ENCODE measurements around the gene TERB2.
"Not testable (repeated sequence)": the region's sequence is repeated elsewhere in the genome, so short reads cannot be mapped to it uniquely, and the experiment has no call there.

The TERB2 gene, protein sequence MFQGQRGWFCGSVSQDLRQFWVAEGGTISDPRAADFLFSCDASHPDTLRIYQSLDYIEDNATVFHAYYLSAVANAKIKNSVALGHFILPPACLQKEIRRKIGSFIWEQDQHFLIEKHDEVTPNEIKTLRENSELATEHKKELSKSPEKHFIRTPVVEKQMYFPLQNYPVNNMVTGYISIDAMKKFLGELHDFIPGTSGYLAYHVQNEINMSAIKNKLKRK

DNA sequence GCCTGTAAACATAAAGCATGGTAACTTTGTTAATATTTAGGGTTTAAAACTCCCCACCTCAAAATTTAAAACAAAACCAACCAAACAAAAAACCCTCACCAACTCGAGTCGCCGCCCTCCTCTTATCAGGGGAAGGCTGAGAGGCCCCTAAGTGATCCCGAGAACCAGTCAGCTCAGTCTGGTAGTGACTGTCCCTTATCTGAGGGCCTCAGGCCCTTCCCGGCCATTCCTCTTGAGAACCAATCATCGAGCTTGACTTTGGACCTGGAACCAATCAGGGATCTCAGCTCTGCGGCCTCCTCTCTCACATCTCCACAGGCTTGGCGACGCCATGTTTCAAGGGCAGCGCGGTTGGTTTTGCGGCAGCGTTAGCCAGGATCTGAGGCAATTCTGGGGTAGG is at the start of gene TERB2:
Gene TERB2 (plus strand): TSS at position 300 of the 400 bp plus-strand sequence. CDS start 32 bp downstream, at position 332.
- in situ Hi-C loops (cut with HindIII; ENCODE audit: low sequenced_read_pairs) = no loop called here

DNA sequence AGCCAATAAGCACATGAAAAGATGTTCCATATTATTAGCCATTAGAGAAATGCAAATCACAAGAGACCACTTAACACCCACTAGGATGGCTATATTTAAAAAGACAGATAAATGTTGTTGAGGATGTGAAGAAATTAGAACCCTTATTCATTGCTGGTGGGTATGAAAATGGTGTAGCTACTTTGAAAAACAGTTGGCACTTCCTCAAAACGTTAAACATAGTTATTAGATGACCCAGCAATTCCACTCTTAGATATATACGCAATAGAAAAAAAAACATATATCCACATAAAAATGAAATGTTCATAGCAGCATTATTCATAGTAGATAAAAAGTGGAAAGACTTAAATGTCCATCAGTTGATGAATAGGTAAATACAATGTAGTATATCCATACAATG is 47.1 kb upstream of the TERB2 start:
- in situ Hi-C loops (cut with HindIII; ENCODE audit: low sequenced_read_pairs) = no loop called here

DNA sequence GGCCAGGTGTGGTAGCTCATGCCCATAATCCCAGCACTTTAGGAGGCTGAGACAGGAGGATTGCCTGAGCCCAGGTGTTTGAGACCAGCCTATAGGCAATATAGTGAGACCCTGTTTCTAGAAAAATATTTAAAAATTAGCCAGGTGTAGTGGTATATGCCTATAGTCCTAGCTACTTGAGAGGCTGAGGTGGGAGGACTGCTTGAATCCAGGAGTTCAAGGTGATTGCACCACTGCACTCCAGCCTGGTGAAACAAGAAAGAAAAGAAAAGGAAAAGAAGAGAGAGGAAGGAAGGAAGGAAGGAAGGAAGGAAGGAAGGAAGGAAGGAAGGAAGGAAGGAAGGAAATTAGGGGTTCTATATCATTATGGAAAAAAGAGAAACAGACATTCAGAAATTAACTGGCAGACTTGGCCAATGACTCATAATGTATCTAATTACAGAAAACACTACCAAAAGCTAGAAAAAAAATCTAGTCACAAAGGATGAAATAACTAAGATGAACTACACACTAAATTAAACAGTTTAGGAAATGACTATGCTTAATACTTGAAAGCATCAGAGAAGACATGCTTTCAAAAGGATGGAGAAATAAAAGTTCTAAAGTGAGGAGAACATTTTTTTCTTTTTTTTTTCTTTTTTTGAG is 45.4 kb upstream of the TERB2 start:
- in situ Hi-C loops (cut with HindIII; ENCODE audit: low sequenced_read_pairs) = no loop called here

DNA sequence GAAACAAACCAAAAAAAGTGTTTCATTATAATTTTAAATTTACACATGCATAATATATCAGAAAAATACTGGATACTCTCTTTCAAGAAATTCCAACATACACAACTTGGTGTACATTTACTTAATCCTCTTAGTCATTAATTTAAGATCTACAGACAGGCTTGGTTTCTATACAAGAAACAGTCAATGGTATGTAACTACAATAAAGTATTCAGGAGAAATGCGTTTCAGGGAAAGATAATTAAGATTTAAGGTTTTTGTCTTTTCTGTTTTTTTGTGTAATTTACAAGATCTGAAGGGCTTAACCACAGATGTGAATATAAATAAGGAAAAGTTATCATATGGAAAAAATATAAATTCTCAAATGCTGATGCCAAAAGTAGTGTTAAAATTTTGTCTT is 44.3 kb upstream of the TERB2 start:
- in situ Hi-C loops (cut with HindIII; ENCODE audit: low sequenced_read_pairs) = not testable (repeated sequence)

DNA sequence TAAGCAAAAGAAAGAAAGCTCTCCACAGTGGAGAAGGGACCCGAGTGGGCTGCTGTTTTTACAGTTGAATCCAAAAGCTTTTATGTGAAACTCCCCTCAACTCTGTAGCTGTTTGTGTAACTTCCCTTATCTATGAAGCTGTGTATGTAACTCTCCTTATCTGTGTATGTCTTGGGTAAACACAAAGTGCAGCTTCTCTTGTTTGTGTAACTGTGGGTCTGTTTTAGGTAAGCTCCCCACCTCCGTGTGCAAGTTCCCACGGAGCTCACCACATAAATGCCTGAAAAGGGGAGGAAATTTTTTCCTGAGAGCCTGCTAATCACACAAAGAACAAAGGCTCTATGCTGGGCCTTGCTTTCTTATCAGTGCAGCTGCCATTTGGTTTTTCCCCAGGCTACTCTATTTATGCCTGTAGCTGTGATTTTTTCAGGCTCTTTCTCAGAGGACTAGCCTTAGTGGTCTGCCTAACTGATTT is 43.5 kb upstream of the TERB2 start:
- in situ Hi-C loops (cut with HindIII; ENCODE audit: low sequenced_read_pairs) = not testable (repeated sequence)

DNA sequence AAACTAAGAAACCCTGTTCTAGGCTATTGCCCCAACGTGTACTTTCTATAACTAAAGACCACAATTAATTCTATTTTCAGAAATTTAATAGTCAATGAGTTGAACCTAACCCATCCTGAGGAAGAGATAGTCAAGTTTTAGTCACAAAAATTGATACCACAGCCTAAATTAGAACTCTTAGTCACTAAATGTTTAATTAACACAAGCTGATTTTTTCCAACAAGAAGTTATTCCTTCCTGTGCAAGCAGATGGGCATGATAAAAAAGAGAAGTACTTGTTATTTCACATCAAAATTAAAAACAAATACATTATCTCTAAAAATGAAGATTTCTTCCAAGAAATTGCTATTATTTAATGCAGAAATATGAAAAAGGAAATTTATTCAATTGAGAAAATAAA is 38.4 kb upstream of the TERB2 start:
- in situ Hi-C loops (cut with HindIII; ENCODE audit: low sequenced_read_pairs) = no loop called here

DNA sequence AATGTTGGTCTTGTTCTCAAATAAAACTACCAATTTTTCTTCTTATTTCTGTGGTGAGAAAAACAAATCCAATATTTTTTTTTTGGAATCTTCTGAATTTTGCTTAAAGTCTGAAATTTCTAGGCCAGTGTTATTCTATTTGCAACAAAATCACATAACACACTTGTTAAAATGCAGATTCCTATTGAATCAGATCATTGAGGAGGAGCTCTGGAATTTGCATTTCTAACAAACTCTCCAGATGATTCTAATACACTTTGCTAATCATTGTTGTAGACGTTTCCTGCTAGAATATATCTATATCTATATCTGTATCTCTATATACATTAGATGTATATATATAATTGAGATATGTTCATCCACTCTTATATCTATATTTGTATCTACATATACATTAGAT is 27.8 kb upstream of the TERB2 start:
- in situ Hi-C loops (cut with HindIII; ENCODE audit: low sequenced_read_pairs) = not testable (repeated sequence)

DNA sequence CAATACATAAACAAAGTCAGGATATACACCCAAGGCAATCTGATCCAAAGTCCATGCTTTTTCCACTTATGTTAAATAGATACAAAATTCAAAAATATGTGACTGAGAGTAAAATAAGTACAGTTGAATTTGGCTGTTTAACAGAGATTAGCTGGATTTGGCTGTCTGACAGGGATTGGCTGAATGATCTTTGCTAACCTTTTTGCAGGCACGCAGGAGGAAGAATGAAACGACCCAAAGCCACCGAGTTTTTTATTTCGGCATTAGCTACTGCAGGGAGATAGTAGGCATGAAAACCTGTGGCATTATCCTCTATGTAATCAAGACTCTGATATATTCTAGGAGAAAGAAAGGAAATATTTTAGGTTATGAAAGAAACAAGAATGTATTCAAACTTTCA is 26.2 kb upstream of the TERB2 start:
- in situ Hi-C loops (cut with HindIII; ENCODE audit: low sequenced_read_pairs) = not testable (repeated sequence)

DNA sequence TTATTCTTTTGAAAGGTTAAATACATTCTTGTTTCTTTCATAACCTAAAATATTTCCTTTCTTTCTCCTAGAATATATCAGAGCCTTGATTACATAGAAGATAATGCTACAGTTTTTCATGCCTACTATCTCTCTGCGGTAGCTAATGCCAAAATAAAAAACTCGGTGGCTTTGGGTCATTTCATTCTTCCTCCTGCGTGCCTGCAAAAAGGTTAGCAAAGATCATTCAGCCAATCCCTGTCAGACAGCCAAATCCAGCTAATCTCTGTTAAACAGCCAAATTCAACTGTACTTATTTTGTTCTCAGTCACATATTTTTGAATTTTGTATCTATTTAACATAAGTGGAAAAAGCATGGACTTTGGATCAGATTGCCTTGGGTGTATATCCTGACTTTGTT is 1.8 kb downstream of the TERB2 start:
- in situ Hi-C loops (cut with HindIII; ENCODE audit: low sequenced_read_pairs) = not testable (repeated sequence)

DNA sequence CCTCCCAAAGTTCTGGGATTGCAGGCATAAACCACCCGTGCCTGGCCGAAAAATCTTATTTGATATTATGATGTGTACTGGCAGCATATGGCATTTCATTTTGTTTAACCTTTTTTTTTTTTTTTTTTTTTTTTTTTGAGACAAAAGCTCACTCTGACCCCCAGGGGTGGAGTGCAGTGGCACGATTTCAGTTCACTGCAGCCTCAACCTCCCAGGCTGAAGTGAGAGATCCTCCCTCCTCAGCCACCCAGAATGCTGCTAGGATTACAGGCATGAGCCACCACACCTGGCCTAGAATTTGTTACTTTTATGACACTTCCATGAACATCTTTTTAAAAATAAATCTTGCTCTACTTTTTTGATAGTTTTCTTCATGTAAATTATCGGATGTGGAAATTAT is 12.0 kb downstream of the TERB2 start:
- in situ Hi-C loops (cut with HindIII; ENCODE audit: low sequenced_read_pairs) = no loop called here

DNA sequence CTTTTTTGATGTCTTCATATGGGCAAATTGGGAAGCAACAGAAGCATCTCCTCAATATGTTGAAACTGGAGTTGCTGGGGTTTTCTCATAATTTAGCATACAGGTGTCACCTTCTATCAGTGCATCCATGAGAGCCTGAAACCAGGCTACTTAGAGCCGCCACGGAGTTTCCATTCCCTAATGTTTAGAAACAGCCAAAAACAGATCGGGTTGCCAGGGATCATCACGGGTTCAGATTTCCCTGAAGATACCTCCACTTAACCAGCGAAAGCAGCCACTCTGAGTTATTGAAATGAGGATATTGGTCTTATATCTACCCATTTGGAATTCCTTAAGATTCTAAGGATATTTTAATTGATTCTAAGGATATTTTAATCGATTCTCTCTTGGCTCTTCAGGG is 14.5 kb downstream of the TERB2 start:
- in situ Hi-C loops (cut with HindIII; ENCODE audit: low sequenced_read_pairs) = no loop called here

DNA sequence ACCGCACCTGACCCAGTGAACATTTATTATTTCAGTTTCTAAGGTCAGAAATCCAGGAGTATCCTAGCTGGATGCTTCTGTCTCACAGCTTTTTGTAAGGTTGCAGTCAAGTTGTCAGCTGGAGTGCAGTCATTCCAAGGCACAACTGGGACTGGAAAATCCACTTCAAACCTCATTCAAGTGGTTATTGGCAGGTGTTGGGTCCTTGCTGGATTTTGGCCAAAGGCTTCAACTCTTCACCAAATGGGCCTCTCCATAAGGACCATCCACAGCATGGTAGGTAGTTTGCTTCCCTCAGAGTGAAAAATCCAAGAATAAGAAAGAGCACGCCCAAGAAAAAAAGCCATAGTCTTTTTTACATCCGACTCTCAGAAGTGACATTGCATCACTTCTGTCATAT is 19.7 kb downstream of the TERB2 start:
- in situ Hi-C loops (cut with HindIII; ENCODE audit: low sequenced_read_pairs) = not testable (repeated sequence)

DNA sequence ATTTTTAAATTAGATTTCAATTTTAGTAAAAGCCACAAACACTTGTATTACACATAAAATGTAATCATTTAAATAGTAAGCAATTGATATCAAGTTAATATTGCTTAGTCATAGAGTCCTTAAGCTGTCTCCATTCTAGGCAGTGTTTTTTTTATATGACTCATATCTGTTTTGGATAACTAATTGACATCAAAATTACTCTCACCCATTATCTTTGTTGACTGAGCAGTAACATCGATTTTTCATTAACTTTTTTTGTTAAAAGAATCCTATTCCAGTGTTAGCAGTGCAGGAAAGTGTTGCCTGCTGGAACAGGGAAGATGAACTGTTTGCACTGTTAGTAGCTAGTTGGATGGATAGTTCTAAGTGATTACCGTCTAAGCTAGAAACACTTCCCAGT is 21.3 kb downstream of the TERB2 start:
- in situ Hi-C loops (cut with HindIII; ENCODE audit: low sequenced_read_pairs) = not testable (repeated sequence)

DNA sequence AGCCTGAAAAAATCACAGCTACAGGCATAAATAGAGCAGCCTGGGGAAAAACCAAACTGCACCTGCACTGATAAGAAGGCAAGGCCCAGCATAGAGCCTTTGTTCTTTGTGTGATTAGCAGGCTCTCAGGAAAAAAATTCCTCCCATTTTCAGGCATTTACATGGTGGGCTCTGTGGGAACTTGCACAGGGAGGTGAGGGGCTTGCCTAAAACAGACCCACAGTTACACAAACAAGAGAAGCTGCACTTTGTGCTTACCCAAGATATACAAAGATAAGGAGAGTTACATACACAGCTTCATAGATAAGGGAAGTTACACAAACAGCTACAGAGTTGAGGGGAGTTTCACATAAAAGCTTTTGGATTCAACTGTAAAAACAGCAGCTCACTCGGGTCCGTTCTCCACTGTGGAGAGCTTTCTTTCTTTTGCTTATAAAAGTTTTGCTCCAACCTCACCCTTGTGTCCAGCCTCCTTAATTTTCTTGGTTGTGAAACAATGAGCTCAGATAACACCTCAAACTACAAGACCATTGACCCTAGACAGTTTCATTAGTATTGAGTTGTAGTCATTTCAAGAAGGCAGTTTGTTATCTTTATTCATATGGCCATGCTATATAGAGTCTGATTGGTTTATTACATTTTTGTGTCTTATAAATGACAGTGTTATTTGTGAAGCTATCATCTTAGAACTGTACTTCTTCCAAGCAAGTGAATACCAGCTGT is 23.3 kb downstream of the TERB2 start:
- in situ Hi-C loops (cut with HindIII; ENCODE audit: low sequenced_read_pairs) = not testable (repeated sequence)

DNA sequence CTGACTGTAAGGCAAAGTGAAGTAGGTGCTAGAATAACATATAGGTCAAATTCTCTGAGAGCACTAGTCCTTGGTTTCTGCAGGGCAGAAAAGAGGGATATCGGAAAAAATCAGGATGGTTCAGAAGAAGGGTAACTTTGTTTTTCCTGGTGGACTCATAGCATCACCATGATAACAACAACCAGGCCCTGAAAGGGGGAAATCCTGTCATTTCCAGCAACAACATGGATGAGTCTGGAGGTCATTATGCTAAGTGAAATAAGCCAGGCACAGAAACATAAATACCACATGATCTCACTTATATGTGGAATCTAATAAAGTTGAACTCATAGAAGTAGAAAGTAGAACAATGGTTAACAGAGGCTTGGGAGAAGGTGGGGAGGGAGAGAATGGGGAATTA is 27.7 kb downstream of the TERB2 start:
- in situ Hi-C loops (cut with HindIII; ENCODE audit: low sequenced_read_pairs) = not testable (repeated sequence)

DNA sequence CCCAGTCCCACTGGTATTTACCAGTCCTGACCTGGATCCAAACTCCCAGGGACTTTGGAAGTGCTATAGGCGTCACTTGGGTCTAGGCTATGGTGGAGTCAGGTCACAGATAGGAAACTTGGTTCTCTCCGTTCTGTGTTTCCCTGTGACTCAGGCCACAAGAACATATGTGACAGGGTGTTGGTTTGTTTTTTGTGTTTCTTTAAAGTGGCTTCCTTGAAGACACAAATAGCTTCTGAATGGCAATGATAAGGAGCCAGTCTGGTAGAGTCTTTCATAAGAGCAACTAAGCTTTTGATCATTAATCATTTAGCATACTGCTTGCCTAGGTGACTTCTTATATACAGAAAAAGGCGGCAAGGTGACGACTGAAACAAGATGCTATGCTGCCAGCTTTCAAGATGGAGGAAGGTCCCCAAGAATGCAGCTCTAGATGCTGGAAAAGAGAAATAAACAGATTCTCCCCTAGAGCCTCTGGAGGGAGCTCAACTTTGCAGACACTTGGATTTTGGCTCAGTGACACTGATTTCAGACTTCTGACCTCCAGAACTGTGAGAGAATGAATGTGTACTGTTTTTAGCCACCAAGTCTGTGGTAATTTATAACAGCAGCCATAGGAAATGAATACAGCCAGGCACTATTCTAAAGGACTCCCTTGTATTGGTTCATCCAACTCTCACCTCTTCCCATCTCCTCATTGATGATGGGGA is 30.0 kb downstream of the TERB2 start:
- in situ Hi-C loops (cut with HindIII; ENCODE audit: low sequenced_read_pairs) = not testable (repeated sequence)

DNA sequence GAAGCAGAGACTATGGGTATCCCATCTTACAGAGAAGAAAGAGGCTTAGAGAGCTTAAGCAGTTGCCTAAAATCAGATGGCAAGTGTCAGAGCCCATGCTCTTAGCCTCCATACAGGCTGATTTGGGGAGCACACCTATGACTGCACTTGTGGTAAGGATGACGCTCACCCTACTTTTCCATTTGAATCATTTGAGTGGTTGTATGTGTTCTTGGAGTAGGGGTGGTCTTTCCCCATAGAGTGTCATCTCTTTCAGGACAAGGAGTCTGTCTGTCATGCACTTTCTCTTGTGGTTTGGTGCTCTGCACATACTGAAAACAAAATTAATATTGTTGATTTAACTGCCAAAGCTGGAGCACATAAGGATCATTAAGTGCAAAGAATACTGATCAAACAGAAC is 31.2 kb downstream of the TERB2 start:
- in situ Hi-C loops (cut with HindIII; ENCODE audit: low sequenced_read_pairs) = not testable (repeated sequence)

DNA sequence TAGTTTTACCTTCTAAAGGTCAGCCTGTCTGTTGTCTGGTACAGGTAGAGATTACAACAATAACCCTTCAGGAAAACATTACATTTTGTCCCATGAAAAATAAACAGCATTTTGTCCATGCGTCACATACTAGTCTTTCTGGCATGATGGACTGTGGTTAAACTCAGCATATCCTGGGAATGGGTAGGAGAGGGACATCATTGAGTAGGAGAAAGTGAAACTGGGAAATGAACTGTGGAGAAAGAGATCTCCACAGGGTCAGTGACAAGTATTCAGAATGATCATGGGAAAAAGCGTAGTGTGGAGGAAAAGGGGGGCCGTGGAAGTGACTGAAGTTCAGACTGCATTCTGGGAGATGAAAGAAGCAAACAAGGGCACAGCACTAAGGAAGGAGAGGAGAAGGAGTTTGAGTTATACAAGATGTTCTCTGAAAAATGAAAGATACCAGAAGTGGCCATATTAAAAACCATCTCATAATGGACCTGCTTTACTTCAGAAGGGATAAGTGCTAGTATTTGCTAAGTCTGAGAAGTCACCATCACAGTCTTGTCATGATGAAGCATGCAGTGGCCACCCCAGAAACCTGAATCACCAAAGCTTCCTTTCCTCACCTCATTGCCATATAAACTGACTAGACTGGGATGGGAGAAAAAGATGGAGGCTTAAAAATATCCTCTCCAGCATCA is 31.8 kb downstream of the TERB2 start:
- in situ Hi-C loops (cut with HindIII; ENCODE audit: low sequenced_read_pairs) = not testable (repeated sequence)

DNA sequence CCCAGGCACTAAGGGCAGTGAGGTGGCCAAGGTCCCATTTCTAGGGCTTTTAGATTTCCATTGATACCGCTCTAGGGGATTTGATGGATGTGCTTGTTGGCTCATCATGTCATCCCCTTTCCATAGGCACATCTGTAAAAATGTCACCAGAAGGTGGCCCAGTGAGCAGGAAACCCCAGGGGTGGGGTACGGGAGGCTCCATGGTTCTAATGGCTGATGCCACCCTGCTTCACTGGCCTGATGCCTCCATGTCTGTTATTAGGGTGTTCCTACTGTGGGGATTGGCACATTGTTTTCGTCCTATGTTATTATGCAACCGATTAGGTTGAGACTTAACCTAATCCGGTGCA is 32.4 kb downstream of the TERB2 start:
- in situ Hi-C loops (cut with HindIII; ENCODE audit: low sequenced_read_pairs) = not testable (repeated sequence)

DNA sequence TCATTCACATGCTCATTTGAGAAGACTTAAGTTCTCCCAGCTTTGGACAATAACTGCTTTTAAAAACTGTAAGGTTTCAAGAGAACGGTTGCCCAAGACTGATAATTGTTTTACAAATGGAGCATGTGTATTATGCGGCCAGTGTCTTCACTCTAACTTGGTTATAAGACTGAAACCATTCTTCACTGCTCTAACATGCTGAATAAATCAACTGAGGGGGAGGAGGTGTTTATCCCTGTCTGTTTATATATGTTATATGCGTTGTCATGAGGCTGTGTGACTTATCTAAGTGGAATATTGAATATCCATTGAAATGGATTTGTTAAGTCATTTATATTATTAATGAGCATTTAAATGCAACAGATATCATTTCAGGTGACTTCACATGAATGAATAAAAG is 41.1 kb downstream of the TERB2 start:
- in situ Hi-C loops (cut with HindIII; ENCODE audit: low sequenced_read_pairs) = not testable (repeated sequence)

DNA sequence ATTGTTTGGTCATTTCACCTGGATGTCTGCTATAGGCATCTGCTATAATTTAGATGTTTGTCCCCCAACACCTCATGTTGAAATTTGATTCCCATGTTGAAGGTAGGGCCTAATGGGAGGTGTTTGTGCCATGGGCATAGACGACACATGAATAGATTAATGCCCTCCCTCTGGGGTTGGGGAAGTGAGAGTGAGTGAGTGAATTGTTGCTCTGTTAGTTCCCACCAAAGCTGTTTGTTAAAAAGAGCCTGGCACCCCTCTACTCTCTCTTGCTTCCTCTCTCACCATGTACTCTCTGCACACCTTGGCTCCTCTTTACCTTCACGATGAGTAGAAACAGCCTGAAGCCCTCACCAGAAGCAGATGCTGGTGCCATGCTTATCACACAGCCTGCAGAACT is 42.6 kb downstream of the TERB2 start:
- in situ Hi-C loops (cut with HindIII; ENCODE audit: low sequenced_read_pairs) = no loop called here
